A673 (cell line): ENCODE measurements around the gene ERICH4. TPM values are rescaled to one million over a fixed set of nuclear protein-coding genes. Genes with fewer than 3 reads are reported as not detected.
"Not testable (repeated sequence)": the region's sequence is repeated elsewhere in the genome, so short reads cannot be mapped to it uniquely, and the experiment has no call there.

Source experiments
- BruUV-seq: library from RNA; stranded (reverse); fragments of 400-500 nt; replicated peaks from 2 replicates; lab custom pipeline; 2021; lab: Mats Ljungman, UMichigan
- CTCF ChIA-PET: fragments of 300-600 bp; sonication (Branson Sonifier 250); formaldehyde crosslinking; loops from one replicate; lab custom pipeline; 2022; ENCODE audit warnings: antibody characterized with exemption; lab: Charles Lee
- POLR2A ChIA-PET: fragments of 300-600 bp; sonication (Branson Sonifier 250); formaldehyde crosslinking; loops from one replicate; lab custom pipeline; 2022; ENCODE audit warnings: antibody characterized with exemption; ENCODE audit not compliant: low non-redundant PET; lab: Charles Lee
- DNase-seq: peaks from one replicate; pipeline ENCODE4 v3.0.0-alpha.2; 2015; ENCODE audit warnings: low spot score
- H3K27ac ChIP-seq: fragments of 200-600 bp; sonication (generic); 2 replicates; pipeline ENCODE4 v1.5.1; 2016; ENCODE audit warnings: mixed run types, low read depth, mild to moderate bottlenecking, mixed read lengths, antibody characterized with exemption, low read length; ENCODE audit not compliant: poor library complexity, severe bottlenecking
- H3K27me3 ChIP-seq: fragments of 200-600 bp; sonication (generic); replicated peaks from 2 replicates; pipeline ENCODE4 v1.6.1; 2017; ENCODE audit warnings: mixed run types, low read depth, mild to moderate bottlenecking, mixed read lengths, antibody characterized with exemption, low read length; ENCODE audit not compliant: insufficient read depth, poor library complexity
- H3K36me3 ChIP-seq: fragments of 200-600 bp; sonication (generic); 2 replicates; pipeline ENCODE4 v1.6.1; 2016; ENCODE audit warnings: mixed run types, mild to moderate bottlenecking, mixed read lengths, antibody characterized with exemption, low read length; ENCODE audit not compliant: insufficient read depth, poor library complexity, severe bottlenecking
- H3K4me1 ChIP-seq: fragments of 200-600 bp; sonication (generic); 2 replicates; pipeline ENCODE4 v1.6.1; 2017; ENCODE audit warnings: mixed run types, mild to moderate bottlenecking, mixed read lengths, antibody characterized with exemption, low read length; ENCODE audit not compliant: insufficient read depth, poor library complexity, severe bottlenecking
- H3K4me3 ChIP-seq: fragments of 200-600 bp; sonication (generic); 2 replicates; pipeline ENCODE4 v1.5.1; 2016; ENCODE audit warnings: low read depth, mixed run types, mild to moderate bottlenecking, mixed read lengths, low read length; ENCODE audit not compliant: poor library complexity, severe bottlenecking
- H3K9me3 ChIP-seq: fragments of 200-600 bp; sonication (generic); 2 replicates; pipeline ENCODE4 v1.6.1; 2016; ENCODE audit warnings: mixed run types, low read depth, mild to moderate bottlenecking, mixed read lengths, antibody characterized with exemption, low read length; ENCODE audit not compliant: poor library complexity, severe bottlenecking
- CTCF ChIP-seq: fragments of 300-800, 200-600 bp; sonication (generic); conservative IDR thresholded peaks from 2 replicates; pipeline ENCODE4 v1.5.1; 2017; ENCODE audit warnings: low read depth, mild to moderate bottlenecking, antibody characterized with exemption, low read length, moderate library complexity, mixed read lengths
- EZH2 ChIP-seq: fragments of 200-600 bp; sonication (generic); IDR thresholded peaks from 2 replicates; pipeline ENCODE4 v1.6.1; 2017; ENCODE audit warnings: borderline replicate concordance, low read depth, mild to moderate bottlenecking, mixed read lengths, antibody characterized with exemption, low read length; ENCODE audit not compliant: poor library complexity, severe bottlenecking
- intact Hi-C: fragments of 100-400 bp; cut with micrococcal nuclease; formaldehyde crosslinking; loops from one replicate; pipeline ENCODE4 v1.10.0; 2022; ENCODE audit not compliant: unreplicated experiment
- total RNA-seq: library from RNA; stranded (reverse); gene quantifications from 2 replicates; pipeline ENCODE4 v1.2.3, GENCODE V29; 2021

The ERICH4 gene
- total RNA-seq, 1 experiment from 2014 or later = not detected

- TF ChIP-seq EZH2 (no peak), CTCF (no peak)
- no peaks in the 10 kb centered on the region for H3K27me3 ChIP-seq
- no peak overlapping the region for H3K4me3 ChIP-seq
- peaks cover 9% of the 10 kb centered on the region for H3K4me1 ChIP-seq
- ChIA-PET CTCF (no interaction called here), POLR2A (no interaction called here)
- no peaks in the 10 kb centered on the region for H3K9me3 ChIP-seq
- BruUV-seq = no TSS peak
- DNase-seq = no peak
- peaks cover 14% of the 10 kb centered on the region for H3K36me3 ChIP-seq
- H3K27ac ChIP-seq = no peak overlapping the region
- intact Hi-C loops = no loop called here
Measured at GRCh38 chr19:41433171-41433570, 9.8 kb upstream of the ERICH4 start.

GRCh38 chr19:41434450-41434849, 8.5 kb upstream of the ERICH4 start:
- BruUV-seq = no TSS peak
- Histone ChIP-seq H3K9me3 (no peaks in the 10 kb centered on the region), H3K27me3 (no peaks in the 10 kb centered on the region), H3K4me1 (peaks cover 8% of the 10 kb centered on the region), H3K4me3 (no peak overlapping the region), H3K36me3 (peaks cover 10% of the 10 kb centered on the region), H3K27ac (no peak overlapping the region)
- POLR2A ChIA-PET = no interaction called here
- intact Hi-C loops = no loop called here
- no peak for TF ChIP-seq EZH2
- TF ChIP-seq CTCF = no peak
- CTCF ChIA-PET = no interaction called here
- no peak for DNase-seq

- H3K4me3 ChIP-seq, intact Hi-C loops, H3K9me3 ChIP-seq, H3K27ac ChIP-seq, BruUV-seq, POLR2A ChIA-PET, H3K27me3 ChIP-seq, H3K4me1 ChIP-seq, DNase-seq: not testable (repeated sequence)
- CTCF ChIA-PET = interaction anchor here (1.2 kb wide), 1 partner anchor 14 kb away, joined by 4 read pairs; no protein-coding TSS in a partner anchor
- H3K36me3 ChIP-seq = peaks cover 10% of the 10 kb centered on the region
Measured at GRCh38 chr19:41435376-41435775, 7.6 kb upstream of the ERICH4 start.

GRCh38 chr19:41435936-41436673, 6.9 kb upstream of the ERICH4 start:
- H3K27ac ChIP-seq = no peak overlapping the region
- POLR2A ChIA-PET = no interaction called here
- H3K4me1 ChIP-seq = peaks cover 8% of the 10 kb centered on the region
- intact Hi-C loops = no loop called here
- CTCF ChIA-PET = interaction anchor here (1.2 kb wide), 2 partner anchors 13 to 134 kb away, joined by 4 read pairs; no protein-coding TSS in a partner anchor
- TF ChIP-seq EZH2 (no peak), CTCF (no peak)
- BruUV-seq = no TSS peak
- no peaks in the 10 kb centered on the region for H3K9me3 ChIP-seq
- H3K36me3 ChIP-seq = peaks cover 10% of the 10 kb centered on the region
- H3K4me3 ChIP-seq = no peak overlapping the region
- no peak for DNase-seq
- H3K27me3 ChIP-seq = no peaks in the 10 kb centered on the region
